ENCODE results near the gene BICC1. TPM values are rescaled to one million over a fixed set of nuclear protein-coding genes. Genes with fewer than 3 reads are reported as not detected.

Gene BICC1
- total RNA-seq, 1 experiment from 2014 or later = 0.57 TPM

GRCh38 chr10:58568428-58568935 is 55.8 kb downstream of the BICC1 start:
- TF ChIP-seq, protein P1, sequence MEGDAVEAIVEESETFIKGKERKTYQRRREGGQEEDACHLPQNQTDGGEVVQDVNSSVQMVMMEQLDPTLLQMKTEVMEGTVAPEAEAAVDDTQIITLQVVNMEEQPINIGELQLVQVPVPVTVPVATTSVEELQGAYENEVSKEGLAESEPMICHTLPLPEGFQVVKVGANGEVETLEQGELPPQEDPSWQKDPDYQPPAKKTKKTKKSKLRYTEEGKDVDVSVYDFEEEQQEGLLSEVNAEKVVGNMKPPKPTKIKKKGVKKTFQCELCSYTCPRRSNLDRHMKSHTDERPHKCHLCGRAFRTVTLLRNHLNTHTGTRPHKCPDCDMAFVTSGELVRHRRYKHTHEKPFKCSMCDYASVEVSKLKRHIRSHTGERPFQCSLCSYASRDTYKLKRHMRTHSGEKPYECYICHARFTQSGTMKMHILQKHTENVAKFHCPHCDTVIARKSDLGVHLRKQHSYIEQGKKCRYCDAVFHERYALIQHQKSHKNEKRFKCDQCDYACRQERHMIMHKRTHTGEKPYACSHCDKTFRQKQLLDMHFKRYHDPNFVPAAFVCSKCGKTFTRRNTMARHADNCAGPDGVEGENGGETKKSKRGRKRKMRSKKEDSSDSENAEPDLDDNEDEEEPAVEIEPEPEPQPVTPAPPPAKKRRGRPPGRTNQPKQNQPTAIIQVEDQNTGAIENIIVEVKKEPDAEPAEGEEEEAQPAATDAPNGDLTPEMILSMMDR (conservative IDR thresholded peaks at IDR 0.05) = no peak
- Histone ChIP-seq H4K91ac (ENCODE audit: insufficient read length, low read depth, low read length) (no peak overlapping the region), H4K8ac (replicated peaks; ENCODE audit: insufficient read length, low read depth, low read length) (no peak overlapping the region), H3K4me1 (ENCODE audit: insufficient read depth, low read length) (no peaks in the 10 kb centered on the region), H3T11ph (ENCODE audit: low read length) (no peak overlapping the region), H3K79me1 (ENCODE audit: insufficient read depth, low read depth, low read length, poor library complexity, severe bottlenecking) (no peaks in the 10 kb centered on the region), H3K23ac (ENCODE audit: insufficient read length, low read depth, low read length) (no peak overlapping the region), H4K20me1 (ENCODE audit: control insufficient read depth, insufficient read depth, insufficient read length) (no peaks in the 10 kb centered on the region), H3K79me2 (ENCODE audit: insufficient read depth, low read length) (no peaks in the 10 kb centered on the region), H3K9ac (ENCODE audit: extremely low read depth, insufficient read length, low read length) (no peak overlapping the region), H2AK5ac (ENCODE audit: insufficient read length, low read length) (no peak overlapping the region), H3K18ac (ENCODE audit: insufficient read length, low read depth, low read length) (no peak overlapping the region), H2BK20ac (ENCODE audit: low read depth, low read length, poor library complexity, severe bottlenecking) (no peak overlapping the region), H2BK15ac (ENCODE audit: low read depth, low read length) (no peak overlapping the region), H3K14ac (ENCODE audit: insufficient read depth, low read length) (no peak overlapping the region), H3K27me3 (ENCODE audit: insufficient read depth, low read length) (no peaks in the 10 kb centered on the region; the same call in 1 of the 2 replicates), H3K9me3 (ENCODE audit: control insufficient read depth, low read depth, low read length) (no peaks in the 10 kb centered on the region), H3K4me2 (ENCODE audit: insufficient read depth, insufficient read length, low read length) (no peak overlapping the region), H2BK5ac (ENCODE audit: insufficient read length, low read length) (no peak overlapping the region), H2BK120ac (ENCODE audit: low read depth, low read length, poor library complexity, severe bottlenecking) (no peak overlapping the region), H3K27ac (ENCODE audit: insufficient read length, low read depth, low read length) (no peak overlapping the region), H2BK12ac (ENCODE audit: insufficient read length, low read depth, low read length) (no peak overlapping the region), H4K5ac (ENCODE audit: insufficient read length, low read depth, low read length) (no peak overlapping the region), H2AFZ (ENCODE audit: low read length) (no peak overlapping the region), H3K56ac (ENCODE audit: insufficient read length, low read depth, low read length) (no peak overlapping the region), H3K23me2 (ENCODE audit: insufficient read length, low read depth, low read length, poor library complexity, severe bottlenecking) (no peaks in the 10 kb centered on the region), H3K4ac (ENCODE audit: low read depth, low read length) (no peak overlapping the region)
- no peak overlapping the region for H3K27ac Mint-ChIP-seq
- WGBS (ENCODE audit: extremely low coverage, insufficient read length, low lambda C conversion rate) = no CpG with 5 or more reads among the region's 2 CpGs
- no peak for DNase-seq
- no peaks in the 10 kb centered on the region for H3K27me3 Mint-ChIP-seq (ENCODE audit: low read depth)
- no peaks in the 10 kb centered on the region for H3K36me3 Mint-ChIP-seq (ENCODE audit: insufficient read depth in 1 of 3, low read depth in 3 of 3)
- H3K4me1 Mint-ChIP-seq = peaks cover 0 to 3% of the 10 kb centered on the region in 2 experiments; a peak in 1 of 4 replicates
- H3K9me3 Mint-ChIP-seq = peaks cover 0 to 6% of the 10 kb centered on the region in 2 experiments; a peak in 1 of 5 replicates
- H3K4me3 Mint-ChIP-seq = no peak overlapping the region

All from H9 (cell line).